Measurements from ENCODE around the gene GRAMD2B. TPM values are rescaled to one million over a fixed set of nuclear protein-coding genes. Genes with fewer than 3 reads are reported as not detected.

The GRAMD2B gene
- total RNA-seq, 1 experiment from 2014 or later = 6.7 TPM

DNA sequence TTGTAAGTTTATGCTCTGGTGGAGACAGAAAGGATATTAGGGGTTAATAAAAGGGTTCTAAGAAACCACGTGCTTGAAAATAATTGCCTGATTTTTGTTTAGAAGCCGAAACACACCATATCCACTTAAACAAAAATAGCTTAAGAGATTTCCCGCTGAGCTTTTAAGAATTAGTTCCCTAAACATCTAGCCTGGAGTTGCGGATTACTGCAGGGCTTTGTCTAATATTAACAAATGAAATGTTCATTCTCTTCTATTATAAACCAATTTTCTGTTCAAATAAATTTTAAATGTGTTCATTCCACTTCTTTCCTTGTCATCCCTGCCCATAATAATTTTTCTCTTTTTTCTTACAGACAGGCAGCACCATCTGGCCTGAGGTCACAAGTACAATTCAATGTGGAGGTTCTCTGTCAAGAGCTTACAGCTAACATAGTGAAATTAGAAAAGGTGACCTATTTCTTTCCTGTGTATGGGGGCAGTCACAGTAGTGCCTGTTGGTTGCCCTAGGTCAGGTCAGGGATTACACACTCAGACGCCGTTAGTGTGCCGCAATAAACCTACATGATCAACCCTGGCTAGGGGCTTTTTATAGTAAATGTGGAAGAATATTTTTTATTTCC, 65.3 kb downstream of the GRAMD2B start:
- H3K27ac Mint-ChIP-seq = no peak overlapping the region
- no peak overlapping the region for H3K27ac ChIP-seq (ENCODE audit: insufficient read length, low read depth, low read length)

More for the DNA sequence above, 65.3 kb downstream of the GRAMD2B start:
- no peak overlapping the region for H4K8ac ChIP-seq (replicated peaks; ENCODE audit: insufficient read length, low read depth, low read length)
- no peak overlapping the region for H3K56ac ChIP-seq (ENCODE audit: insufficient read length, low read depth, low read length)
- no peak overlapping the region for H4K5ac ChIP-seq (ENCODE audit: insufficient read length, low read depth, low read length)
- no peak overlapping the region for H2BK120ac ChIP-seq (ENCODE audit: low read depth, low read length, poor library complexity, severe bottlenecking)
- H3K36me3 Mint-ChIP-seq (ENCODE audit: insufficient read depth in 1 of 3, low read depth in 3 of 3) = peaks cover 12 to 69% (median 53%) of the 10 kb centered on the region in 3 experiments
- no peak overlapping the region for H3K23ac ChIP-seq (ENCODE audit: insufficient read length, low read depth, low read length)
- H4K20me1 ChIP-seq (ENCODE audit: control insufficient read depth, insufficient read depth, insufficient read length) = no peaks in the 10 kb centered on the region
- H3K23me2 ChIP-seq (ENCODE audit: insufficient read length, low read depth, low read length, poor library complexity, severe bottlenecking) = no peaks in the 10 kb centered on the region
- no peaks in the 10 kb centered on the region for H3K79me2 ChIP-seq (ENCODE audit: insufficient read depth, low read length)
- no peak overlapping the region for H2BK12ac ChIP-seq (ENCODE audit: insufficient read length, low read depth, low read length)
- H4K91ac ChIP-seq (ENCODE audit: insufficient read length, low read depth, low read length) = no peak overlapping the region
- no peak overlapping the region for H2AFZ ChIP-seq (ENCODE audit: low read length)
- no peak overlapping the region for H2AK5ac ChIP-seq (ENCODE audit: insufficient read length, low read length)
- H3K79me1 ChIP-seq (ENCODE audit: insufficient read depth, low read depth, low read length, poor library complexity, severe bottlenecking) = no peaks in the 10 kb centered on the region
- H2BK20ac ChIP-seq (ENCODE audit: low read depth, low read length, poor library complexity, severe bottlenecking) = no peak overlapping the region
- DNase-seq = no peak
- H3K4me2 ChIP-seq (ENCODE audit: insufficient read depth, insufficient read length, low read length) = no peak overlapping the region
- no peaks in the 10 kb centered on the region for H3K9me3 ChIP-seq (ENCODE audit: control insufficient read depth, low read depth, low read length)
- WGBS (ENCODE audit: extremely low coverage, insufficient read length, low lambda C conversion rate) = no CpG with 5 or more reads among the region's 7 CpGs
- no peak overlapping the region for H2BK15ac ChIP-seq (ENCODE audit: low read depth, low read length)
- peaks cover 25 to 41% of the 10 kb centered on the region in 2 experiments for H3K4me1 Mint-ChIP-seq
- no peaks in the 10 kb centered on the region for H3K4me1 ChIP-seq (ENCODE audit: insufficient read depth, low read length)
- no peak overlapping the region for H3K18ac ChIP-seq (ENCODE audit: insufficient read length, low read depth, low read length)
- no peaks in the 10 kb centered on the region for H3K9me3 Mint-ChIP-seq
- H3K4ac ChIP-seq (ENCODE audit: low read depth, low read length) = no peak overlapping the region
- no peak overlapping the region for H3K4me3 Mint-ChIP-seq
- no peak overlapping the region for H3T11ph ChIP-seq (ENCODE audit: low read length)
- TF ChIP-seq, protein P1, sequence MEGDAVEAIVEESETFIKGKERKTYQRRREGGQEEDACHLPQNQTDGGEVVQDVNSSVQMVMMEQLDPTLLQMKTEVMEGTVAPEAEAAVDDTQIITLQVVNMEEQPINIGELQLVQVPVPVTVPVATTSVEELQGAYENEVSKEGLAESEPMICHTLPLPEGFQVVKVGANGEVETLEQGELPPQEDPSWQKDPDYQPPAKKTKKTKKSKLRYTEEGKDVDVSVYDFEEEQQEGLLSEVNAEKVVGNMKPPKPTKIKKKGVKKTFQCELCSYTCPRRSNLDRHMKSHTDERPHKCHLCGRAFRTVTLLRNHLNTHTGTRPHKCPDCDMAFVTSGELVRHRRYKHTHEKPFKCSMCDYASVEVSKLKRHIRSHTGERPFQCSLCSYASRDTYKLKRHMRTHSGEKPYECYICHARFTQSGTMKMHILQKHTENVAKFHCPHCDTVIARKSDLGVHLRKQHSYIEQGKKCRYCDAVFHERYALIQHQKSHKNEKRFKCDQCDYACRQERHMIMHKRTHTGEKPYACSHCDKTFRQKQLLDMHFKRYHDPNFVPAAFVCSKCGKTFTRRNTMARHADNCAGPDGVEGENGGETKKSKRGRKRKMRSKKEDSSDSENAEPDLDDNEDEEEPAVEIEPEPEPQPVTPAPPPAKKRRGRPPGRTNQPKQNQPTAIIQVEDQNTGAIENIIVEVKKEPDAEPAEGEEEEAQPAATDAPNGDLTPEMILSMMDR (conservative IDR thresholded peaks at IDR 0.05) = no peak
- H3K9ac ChIP-seq (ENCODE audit: extremely low read depth, insufficient read length, low read length) = no peak overlapping the region
- no peaks in the 10 kb centered on the region for H3K27me3 ChIP-seq (ENCODE audit: insufficient read depth, low read length)
- H3K14ac ChIP-seq (ENCODE audit: insufficient read depth, low read length) = no peak overlapping the region
- no peaks in the 10 kb centered on the region; the same call in 1 of the 2 replicates for H3K27me3 Mint-ChIP-seq (ENCODE audit: low read depth)
- no peak overlapping the region for H2BK5ac ChIP-seq (ENCODE audit: insufficient read length, low read length)
